Heart left ventricle (tissue), 16 donors: ENCODE measurements around the gene MCTP1. TPM values are rescaled to one million over a fixed set of nuclear protein-coding genes. Genes with fewer than 3 reads are reported as not detected.

ENCODE experiments used
- ATAC-seq, 4 donors: fragments of 200-7000 bp; cut with Tn5 transposase; one replicate each; pipeline ENCODE4 v1.9.1; 2020 to 2022; ENCODE audit warnings: moderate library complexity in 4 of 4, mild to moderate bottlenecking in 3 of 4, moderate number of reproducible peaks in 1 of 4
- DNase-seq, 5 donors: peaks; one replicate each; pipeline ENCODE4 v3.0.0-alpha.2; 2020
- H3K27ac ChIP-seq, 12 donors: fragments of 200-600 bp; sonication (generic) in 4 of 12; one replicate each; pipeline versions ENCODE4 v1.5.0 to v1.8.0; 2016 to 2022; ENCODE audit warnings: mild to moderate bottlenecking in 2 of 12
- H3K27me3 ChIP-seq, 9 donors: fragments of 200-600 bp; sonication (generic) in 2 of 9; one replicate each; pipeline versions ENCODE4 v1.5.1 to v1.8.0; 2016 to 2022; ENCODE audit warnings: mild to moderate bottlenecking in 3 of 9
- H3K36me3 ChIP-seq, 9 donors: fragments of 200-600 bp; sonication (generic) in 2 of 9; one replicate each; pipeline versions ENCODE4 v1.5.0 to v1.8.0; 2018 to 2022; ENCODE audit warnings: mild to moderate bottlenecking in 2 of 9
- H3K4me1 ChIP-seq, 12 donors: fragments of 200-600 bp; sonication (generic) in 4 of 12; one replicate each; pipeline versions ENCODE4 v1.5.0 to v1.8.0; 2016 to 2022; ENCODE audit warnings: mild to moderate bottlenecking in 3 of 12
- H3K4me3 ChIP-seq, 12 donors: fragments of 200-600 bp; sonication (generic) in 4 of 12; one replicate each; pipeline versions ENCODE4 v1.5.0 to v1.8.0; 2017 to 2022; ENCODE audit warnings: mild to moderate bottlenecking in 9 of 12, moderate library complexity in 4 of 12
- H3K9me3 ChIP-seq, 12 donors: fragments of 200-600 bp; sonication (generic) in 4 of 12; one replicate each; pipeline versions ENCODE4 v1.5.0 to v1.8.0; 2016 to 2022; ENCODE audit warnings: mild to moderate bottlenecking in 1 of 12
- POLR2A ChIP-seq, 2 donors: fragments of 450-650 bp; IDR thresholded peaks; one replicate each; pipeline ENCODE4 v1.6.1; 2017; ENCODE audit warnings: antibody characterized with exemption in 2 of 2, mild to moderate bottlenecking in 2 of 2, moderate library complexity in 2 of 2
- WGBS, 4 donors: extraction: QIAGEN DNeasy Blood & Tissue Kit in 2 of 4; methylation state at CpG; one replicate each; pipeline versions ENCODE4 v1.1.5 to v1.1.7; 2013 to 2018; 5-methylcytosine and 5-hydroxymethylcytosine counted together
- intact Hi-C, 10 donors: fragments of 100-400 bp; cut with DNase I; formaldehyde crosslinking; loops; one replicate each; pipeline versions ENCODE4 v1.11.1 to v1.14.2; 2022
- polyA plus RNA-seq, 2 donors: library from polyadenylated mRNA; stranded (reverse); fragments of 200-250 nt; gene quantifications; one replicate each; pipeline ENCODE4 v1.2.3, GENCODE V29; 2013
- total RNA-seq, 9 donors: library from RNA; depleted of rRNA in 2 of 9; stranded (reverse); fragments of >200 nt in 2 of 9; fragmentation: NEBNext Ultra II Directional in 3 of 9; extraction: Animal tissue kit (Norgen Biotek cat#: 25700) in 3 of 9; gene quantifications; one replicate each; pipeline versions ENCODE4 v1.1.0 to v1.2.4, GENCODE V29; 2016 to 2023
- TF ChIP-seq, protein P1 (sequence below), 12 donors: fragments of 200-600 bp; sonication (generic) in 4 of 12; IDR thresholded peaks; one replicate each; pipeline versions ENCODE4 v1.5.0 to v1.8.0; 2018 to 2022; ENCODE audit warnings: antibody characterized with exemption in 12 of 12, mild to moderate bottlenecking in 5 of 12
- donor health status: ischemic (EF 13 %, LVEDD 7.1; RV severe dilation, severe dysfunction).
- donor health status: healthy with polysubstance abuse.
- donor health status: DM: no; HTN: yes; CAD: no.
- donor health status: DM: no; HTN: no; CAD: no.
- donor health status: ischemic (EF 25% LVEDD 6.9; RV normal size, moderate dysfunction).
- donor health status: ischemic (EF 25% LVEDD 5.7; RV mildly dilated, moderate dysfunction).
- donor health status: healthy.
- donor health status: DM: yes; HTN: yes; CAD: no.
- donor health status: ischemic (EF 35%, LVEDD 5.7; RV mildly dilated, moderate dysfunction).
- donor health status: nonischemic (EF 11% LVEDD 7.7; RV severe dilation, severe dysfunction).
- donor health status: DM: yes; HTN: yes; CAD: no.
- donor health status: PGD.
- donor health status: ischemic (EF 29% LVEDD 5.4; RV normal size, mild dysfunction).
- donor health status: nonischemic (EF 23%, LVEDD 6.1; RV moderate dilation, normal function).

Gene MCTP1
- total and polyA plus RNA-seq, 11 donors = 0.91 to 28.4 (median 6.1) TPM

DNA sequence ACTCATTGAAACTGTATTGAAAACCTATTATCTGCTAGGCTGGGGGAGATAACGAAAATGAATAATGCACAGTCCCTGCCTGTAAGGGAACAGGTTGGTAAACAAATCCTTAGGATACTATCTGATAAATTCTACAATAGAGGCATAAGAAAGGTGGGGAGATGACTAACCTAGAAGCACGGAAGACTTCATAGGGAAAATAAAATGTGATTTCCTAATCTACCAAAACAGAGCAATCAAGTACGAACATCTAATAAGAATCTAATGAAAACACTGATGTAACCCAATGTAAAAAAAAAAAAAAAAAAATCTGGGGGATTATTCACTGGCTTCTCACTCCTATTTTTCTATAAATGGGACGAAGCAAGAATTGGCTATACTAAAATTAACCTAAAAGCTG lies 542.0 kb downstream of the MCTP1 start:
- no peak for TF ChIP-seq POLR2A (IDR thresholded peaks at IDR 0.05)
- TF ChIP-seq, protein P1, sequence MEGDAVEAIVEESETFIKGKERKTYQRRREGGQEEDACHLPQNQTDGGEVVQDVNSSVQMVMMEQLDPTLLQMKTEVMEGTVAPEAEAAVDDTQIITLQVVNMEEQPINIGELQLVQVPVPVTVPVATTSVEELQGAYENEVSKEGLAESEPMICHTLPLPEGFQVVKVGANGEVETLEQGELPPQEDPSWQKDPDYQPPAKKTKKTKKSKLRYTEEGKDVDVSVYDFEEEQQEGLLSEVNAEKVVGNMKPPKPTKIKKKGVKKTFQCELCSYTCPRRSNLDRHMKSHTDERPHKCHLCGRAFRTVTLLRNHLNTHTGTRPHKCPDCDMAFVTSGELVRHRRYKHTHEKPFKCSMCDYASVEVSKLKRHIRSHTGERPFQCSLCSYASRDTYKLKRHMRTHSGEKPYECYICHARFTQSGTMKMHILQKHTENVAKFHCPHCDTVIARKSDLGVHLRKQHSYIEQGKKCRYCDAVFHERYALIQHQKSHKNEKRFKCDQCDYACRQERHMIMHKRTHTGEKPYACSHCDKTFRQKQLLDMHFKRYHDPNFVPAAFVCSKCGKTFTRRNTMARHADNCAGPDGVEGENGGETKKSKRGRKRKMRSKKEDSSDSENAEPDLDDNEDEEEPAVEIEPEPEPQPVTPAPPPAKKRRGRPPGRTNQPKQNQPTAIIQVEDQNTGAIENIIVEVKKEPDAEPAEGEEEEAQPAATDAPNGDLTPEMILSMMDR (IDR thresholded peaks at IDR 0.05) = no peak
- ATAC-seq = no peak
- DNase-seq = no peak
- H3K27me3 ChIP-seq = no peaks in the 10 kb centered on the region
- H3K9me3 ChIP-seq = no peaks in the 10 kb centered on the region
- H3K36me3 ChIP-seq = no peaks in the 10 kb centered on the region
- 88 to 93% (median 91%) methylated on average over 4 of the region's 4 CpGs for WGBS, 4 donors
- no peak overlapping the region for H3K4me3 ChIP-seq
- H3K4me1 ChIP-seq = peaks cover 0 to 6% (median 0%) of the 10 kb centered on the region in 12 donors
- intact Hi-C loops = no loop called here
- H3K27ac ChIP-seq = no peak overlapping the region

DNA sequence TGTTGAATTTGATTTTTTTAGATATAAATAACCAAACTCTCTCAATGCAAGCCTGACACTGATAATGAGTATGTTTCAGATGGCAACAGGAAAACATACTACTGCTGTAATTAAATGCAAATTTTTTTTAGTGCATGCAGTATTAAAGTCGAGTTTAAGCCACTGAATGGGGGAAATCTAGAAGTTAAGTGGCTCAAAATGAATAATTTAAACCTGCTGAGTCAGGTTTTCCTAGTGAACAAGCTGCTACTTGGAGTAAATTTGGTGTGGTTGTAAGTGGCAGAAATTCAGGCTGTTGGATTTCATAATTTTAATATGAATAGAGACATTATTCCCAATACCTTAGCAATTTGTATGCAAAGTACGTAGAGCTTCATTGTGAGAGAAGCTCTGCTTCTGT lies 544.6 kb downstream of the MCTP1 start:
- H3K4me3 ChIP-seq = no peak overlapping the region
- no peak for DNase-seq
- intact Hi-C loops = no loop called here
- H3K27ac ChIP-seq = no peak overlapping the region
- H3K4me1 ChIP-seq = no peaks in the 10 kb centered on the region
- ATAC-seq = no peak
- no peaks in the 10 kb centered on the region for H3K27me3 ChIP-seq
- TF ChIP-seq POLR2A (IDR thresholded peaks at IDR 0.05) = no peak
- TF ChIP-seq, protein P1 (IDR thresholded peaks at IDR 0.05) = no peak
- no peaks in the 10 kb centered on the region for H3K9me3 ChIP-seq
- WGBS, 4 donors = 64 to 73% (median 68%) methylated on average over 2 of the region's 2 CpGs
- H3K36me3 ChIP-seq = no peaks in the 10 kb centered on the region

DNA sequence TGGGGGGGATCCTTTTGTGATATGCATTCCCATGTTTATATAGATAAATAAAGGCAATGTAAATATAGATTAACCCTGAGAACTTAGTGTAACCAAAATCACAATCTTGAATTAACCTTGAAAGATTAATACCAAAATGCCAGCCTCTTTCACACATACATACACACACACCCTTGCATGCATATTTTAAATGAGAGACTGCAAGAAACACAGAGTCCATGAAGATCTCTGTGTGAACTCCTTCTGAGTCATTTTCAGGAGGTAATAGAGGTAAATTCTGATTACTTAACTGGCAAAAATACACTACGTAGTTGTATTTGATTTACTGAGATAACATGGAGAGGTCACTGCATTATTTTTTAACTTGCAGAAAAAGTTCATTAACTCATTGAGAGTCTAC lies 548.4 kb downstream of the MCTP1 start:
- Histone ChIP-seq H3K27me3 (no peaks in the 10 kb centered on the region), H3K4me3 (no peak overlapping the region), H3K4me1 (no peaks in the 10 kb centered on the region), H3K36me3 (no peaks in the 10 kb centered on the region), H3K27ac (no peak overlapping the region), H3K9me3 (no peaks in the 10 kb centered on the region)
- intact Hi-C loops = loop anchor here in 8 of 10 donors (5.0 to 10.0 kb wide), 6 partner anchors 122 to 1154 kb away; partner anchors contain the start of genes NR2F1 (in 2 of the 8), NR2F1-AS1 (in 2 of the 8), KIAA0825 (in 1 of the 8) and SLF1 (in 1 of the 8)
- ATAC-seq (no peak), DNase-seq (no peak)
- 81 to 93% (median 87%) methylated on average over 1 of the region's 1 CpG for WGBS, 4 donors
- TF ChIP-seq, protein P1 (IDR thresholded peaks at IDR 0.05) = no peak
- TF ChIP-seq POLR2A (IDR thresholded peaks at IDR 0.05) = no peak

DNA sequence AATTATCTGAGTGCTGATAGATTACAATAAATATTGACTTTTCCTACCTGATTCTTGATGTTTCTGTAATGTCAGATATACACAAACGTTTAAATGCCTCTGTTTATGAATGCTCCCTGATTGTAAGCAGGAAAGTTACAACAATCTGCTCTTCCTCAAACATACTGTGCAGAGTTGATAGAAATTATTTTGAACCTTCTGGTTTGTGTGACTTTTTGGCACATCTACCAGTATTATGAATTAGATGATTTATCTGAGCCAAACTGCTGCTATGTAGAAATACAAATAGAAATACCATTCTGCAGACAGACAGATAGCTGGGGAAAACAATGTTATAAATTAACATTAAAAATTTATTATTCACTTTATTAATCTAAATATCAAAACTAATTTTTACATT lies 553.4 kb downstream of the MCTP1 start:
- intact Hi-C loops = loop anchor here in 4 of 10 donors (10.0 kb wide), 3 partner anchors 117 to 1147 kb away; partner anchors contain the start of genes KIAA0825 (in 1 of the 4), NR2F1 (in 1 of the 4), NR2F1-AS1 (in 1 of the 4) and SLF1 (in 1 of the 4)
- TF ChIP-seq POLR2A (IDR thresholded peaks at IDR 0.05) = no peak
- TF ChIP-seq, protein P1 (IDR thresholded peaks at IDR 0.05) = no peak
- WGBS, 4 donors = 50 to 60% (median 55%) methylated on average over 1 of the region's 1 CpG

More for the DNA sequence above, 553.4 kb downstream of the MCTP1 start:
- ATAC-seq (no peak), DNase-seq (no peak)
- H3K9me3 ChIP-seq = no peaks in the 10 kb centered on the region
- H3K27me3 ChIP-seq = no peaks in the 10 kb centered on the region
- H3K27ac ChIP-seq = no peak overlapping the region
- no peaks in the 10 kb centered on the region for H3K4me1 ChIP-seq
- no peaks in the 10 kb centered on the region for H3K36me3 ChIP-seq
- H3K4me3 ChIP-seq = no peak overlapping the region
